Activated T-helper 2 cell treated with anti-CD3 and anti-CD28 coated beads, Interferon-gamma antibody, Interleukin-2, Interleukin-4, amounts not matched to agents 10 μg/mL and 5 μg/mL and 100 μg/mL, durations not matched to agents 14 hours and 24 hours and 36 hours (primary cell): Measurements from ENCODE around the gene XIRP2. TPM values are rescaled to one million over a fixed set of nuclear protein-coding genes. Genes with fewer than 3 reads are reported as not detected.

Source experiments
- DNase-seq: peaks from one replicate; pipeline ENCODE4 v3.0.0; 2021; ENCODE audit warnings: low spot score
- H3K27ac Mint-ChIP-seq: one replicate; pipeline ENCODE4 v1.8.0; 2021; ENCODE audit warnings: mixed read lengths
- H3K27me3 Mint-ChIP-seq: one replicate; pipeline ENCODE4 v1.8.0; 2021; ENCODE audit warnings: low read depth, mixed read lengths
- H3K36me3 Mint-ChIP-seq: one replicate; pipeline ENCODE4 v1.8.0; 2021; ENCODE audit warnings: low read depth, mixed read lengths
- H3K4me1 Mint-ChIP-seq: one replicate; pipeline ENCODE4 v1.8.0; 2021; ENCODE audit warnings: low read depth, mixed read lengths
- H3K4me3 Mint-ChIP-seq: one replicate; pipeline ENCODE4 v1.8.0; 2021; ENCODE audit warnings: low read depth, mild to moderate bottlenecking, moderate library complexity, mixed read lengths
- H3K9me3 Mint-ChIP-seq: one replicate; pipeline ENCODE4 v1.8.0; 2021; ENCODE audit warnings: mixed read lengths
- intact Hi-C: fragments of 100-400 bp; cut with micrococcal nuclease; formaldehyde crosslinking; loops from one replicate; pipeline ENCODE4 v1.15.1; 2023
- total RNA-seq: library from RNA; stranded (reverse); gene quantifications from 2 replicates; pipeline ENCODE4 v1.2.3, GENCODE V29; 2022

The XIRP2 gene
- total RNA-seq, 1 donor from 2014 or later = not detected

DNA sequence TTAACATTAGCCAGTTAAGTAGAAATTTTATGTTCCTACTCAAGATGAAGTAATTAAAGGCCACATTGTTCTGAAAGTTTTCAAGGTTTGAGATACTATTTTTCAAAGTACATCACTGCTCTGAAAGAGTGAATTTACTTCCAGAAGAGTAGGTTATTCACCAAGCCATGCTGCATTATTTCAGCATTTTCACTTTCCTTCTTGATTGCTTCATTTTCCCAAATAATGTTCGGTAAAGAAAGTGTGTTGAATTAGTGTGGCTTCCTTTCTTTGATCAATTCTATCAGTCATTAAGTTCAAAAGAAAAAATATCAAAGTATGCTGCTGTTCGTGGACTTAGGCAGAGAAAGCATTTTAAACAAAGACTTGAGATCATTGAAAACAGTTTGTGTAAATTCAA lies 310.3 kb downstream of the XIRP2 start:
- Mint-ChIP-seq H3K4me1 (no peaks in the 10 kb centered on the region), H3K27me3 (no peaks in the 10 kb centered on the region), H3K4me3 (no peak overlapping the region), H3K36me3 (no peaks in the 10 kb centered on the region), H3K27ac (no peak overlapping the region), H3K9me3 (no peaks in the 10 kb centered on the region)
- DNase-seq = no peak
- intact Hi-C loops = no loop called here

GRCh38 chr2:167200019-167200418 lies 311.7 kb downstream of the XIRP2 start:
- Mint-ChIP-seq H3K9me3 (no peaks in the 10 kb centered on the region), H3K27me3 (no peaks in the 10 kb centered on the region), H3K4me3 (no peak overlapping the region), H3K27ac (no peak overlapping the region), H3K36me3 (no peaks in the 10 kb centered on the region), H3K4me1 (no peaks in the 10 kb centered on the region)
- intact Hi-C loops = no loop called here
- no peak for DNase-seq

- H3K9me3 Mint-ChIP-seq = no peaks in the 10 kb centered on the region
- no peaks in the 10 kb centered on the region for H3K36me3 Mint-ChIP-seq
- H3K4me3 Mint-ChIP-seq = no peak overlapping the region
- H3K27me3 Mint-ChIP-seq = no peaks in the 10 kb centered on the region
- no peak overlapping the region for H3K27ac Mint-ChIP-seq
- intact Hi-C loops = no loop called here
- DNase-seq = no peak
- no peaks in the 10 kb centered on the region for H3K4me1 Mint-ChIP-seq
Measured at GRCh38 chr2:167209784-167210183, 321.5 kb downstream of the XIRP2 start.

GRCh38 chr2:167212014-167212648 lies 323.9 kb downstream of the XIRP2 start:
- no peak for DNase-seq
- no peak overlapping the region for H3K27ac Mint-ChIP-seq
- no peaks in the 10 kb centered on the region for H3K36me3 Mint-ChIP-seq
- intact Hi-C loops = loop anchor here (1.0 kb wide), 1 partner anchor 673 kb away; no protein-coding TSS in a partner anchor
- H3K27me3 Mint-ChIP-seq = no peaks in the 10 kb centered on the region
- no peak overlapping the region for H3K4me3 Mint-ChIP-seq
- no peaks in the 10 kb centered on the region for H3K9me3 Mint-ChIP-seq
- H3K4me1 Mint-ChIP-seq = no peaks in the 10 kb centered on the region

DNA sequence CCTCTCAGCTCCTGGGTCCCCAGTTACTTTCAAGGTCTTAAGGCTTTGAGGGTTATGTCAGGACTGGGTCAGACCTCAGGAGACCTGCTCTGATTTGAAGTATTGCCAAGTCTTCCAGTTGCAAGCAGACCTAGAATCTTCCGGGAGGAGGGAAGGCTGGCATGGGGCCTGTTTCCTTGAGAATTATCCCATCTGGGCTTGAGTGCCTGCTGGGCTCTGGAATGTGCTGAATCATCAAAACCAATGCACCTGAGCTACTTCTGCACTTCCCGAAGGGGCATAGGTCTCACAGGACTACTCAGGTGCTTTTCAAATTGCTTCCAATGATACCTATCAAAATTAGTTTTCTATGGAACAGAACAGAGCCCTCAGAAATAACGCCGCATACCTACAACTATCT lies 327.3 kb downstream of the XIRP2 start:
- intact Hi-C loops = no loop called here
- Mint-ChIP-seq H3K27me3 (no peaks in the 10 kb centered on the region), H3K4me3 (no peak overlapping the region), H3K9me3 (no peaks in the 10 kb centered on the region), H3K36me3 (no peaks in the 10 kb centered on the region), H3K27ac (no peak overlapping the region), H3K4me1 (no peaks in the 10 kb centered on the region)
- DNase-seq = no peak

- no peak for DNase-seq
- Mint-ChIP-seq H3K27me3 (no peaks in the 10 kb centered on the region), H3K4me1 (no peaks in the 10 kb centered on the region), H3K27ac (no peak overlapping the region), H3K9me3 (no peaks in the 10 kb centered on the region), H3K4me3 (no peak overlapping the region), H3K36me3 (no peaks in the 10 kb centered on the region)
- intact Hi-C loops = no loop called here
Measured at GRCh38 chr2:167237478-167237877, 349.2 kb downstream of the XIRP2 start.

- Mint-ChIP-seq H3K27ac (no peak overlapping the region), H3K4me1 (no peaks in the 10 kb centered on the region), H3K27me3 (no peaks in the 10 kb centered on the region), H3K4me3 (no peak overlapping the region), H3K36me3 (no peaks in the 10 kb centered on the region), H3K9me3 (no peaks in the 10 kb centered on the region)
- no peak for DNase-seq
- intact Hi-C loops = no loop called here
Measured at GRCh38 chr2:167240671-167241070, 352.4 kb downstream of the XIRP2 start.

- no peak overlapping the region for H3K4me3 Mint-ChIP-seq
- H3K4me1 Mint-ChIP-seq = no peaks in the 10 kb centered on the region
- no peaks in the 10 kb centered on the region for H3K27me3 Mint-ChIP-seq
- H3K27ac Mint-ChIP-seq = no peak overlapping the region
- H3K36me3 Mint-ChIP-seq = no peaks in the 10 kb centered on the region
- no peaks in the 10 kb centered on the region for H3K9me3 Mint-ChIP-seq
- intact Hi-C loops = no loop called here
- DNase-seq = no peak
Measured at GRCh38 chr2:167249197-167249596, 360.9 kb downstream of the XIRP2 start.

DNA sequence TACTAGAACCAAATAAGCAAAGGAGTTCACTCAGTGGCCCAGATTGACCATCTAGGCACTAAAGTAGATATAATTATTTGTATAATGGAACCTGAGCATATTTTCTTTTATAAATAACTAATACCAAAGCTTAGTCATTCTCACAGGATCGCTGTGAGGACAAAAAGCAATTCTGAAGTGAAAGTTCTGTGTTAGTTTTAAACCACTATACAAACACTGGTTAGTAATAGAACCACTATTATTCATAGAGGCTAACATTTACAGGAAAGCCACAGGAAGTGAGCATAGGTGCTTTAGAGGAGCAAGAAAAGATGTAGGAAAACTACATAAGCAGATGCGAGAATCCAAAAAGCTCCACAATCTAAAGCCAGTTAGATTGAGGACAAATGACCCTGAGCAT lies 364.7 kb downstream of the XIRP2 start:
- H3K27ac Mint-ChIP-seq = no peak overlapping the region
- no peaks in the 10 kb centered on the region for H3K9me3 Mint-ChIP-seq
- intact Hi-C loops = no loop called here
- H3K36me3 Mint-ChIP-seq = no peaks in the 10 kb centered on the region
- H3K27me3 Mint-ChIP-seq = no peaks in the 10 kb centered on the region
- no peak overlapping the region for H3K4me3 Mint-ChIP-seq
- no peaks in the 10 kb centered on the region for H3K4me1 Mint-ChIP-seq
- DNase-seq = no peak

DNA sequence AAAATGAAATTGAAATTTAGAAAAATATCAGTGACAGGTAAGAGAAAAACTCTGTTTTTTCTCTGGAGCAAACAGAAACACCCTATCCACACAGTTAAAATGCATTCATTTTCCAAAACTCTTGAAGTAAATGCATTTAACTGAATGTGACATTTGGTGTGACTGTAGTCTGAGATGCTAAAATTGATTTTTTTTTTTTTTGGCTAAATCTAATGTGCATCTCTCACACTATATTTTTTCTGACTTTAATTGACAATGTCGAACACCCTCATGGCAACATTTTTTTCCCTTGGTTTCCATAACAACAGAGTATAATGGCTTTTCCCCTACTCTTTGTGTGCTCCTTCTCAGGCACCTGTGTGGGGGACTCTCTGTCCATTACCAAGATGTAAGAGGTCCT lies 366.4 kb downstream of the XIRP2 start:
- no peaks in the 10 kb centered on the region for H3K4me1 Mint-ChIP-seq
- no peak overlapping the region for H3K4me3 Mint-ChIP-seq
- no peak for DNase-seq
- no peaks in the 10 kb centered on the region for H3K9me3 Mint-ChIP-seq
- intact Hi-C loops = no loop called here
- H3K27me3 Mint-ChIP-seq = no peaks in the 10 kb centered on the region
- no peak overlapping the region for H3K27ac Mint-ChIP-seq
- H3K36me3 Mint-ChIP-seq = no peaks in the 10 kb centered on the region

- H3K9me3 Mint-ChIP-seq = no peaks in the 10 kb centered on the region
- DNase-seq = no peak
- H3K36me3 Mint-ChIP-seq = no peaks in the 10 kb centered on the region
- no peaks in the 10 kb centered on the region for H3K4me1 Mint-ChIP-seq
- no peaks in the 10 kb centered on the region for H3K27me3 Mint-ChIP-seq
- no peak overlapping the region for H3K27ac Mint-ChIP-seq
- intact Hi-C loops = no loop called here
- no peak overlapping the region for H3K4me3 Mint-ChIP-seq
Measured at GRCh38 chr2:167258712-167259111, 370.4 kb downstream of the XIRP2 start.

DNA sequence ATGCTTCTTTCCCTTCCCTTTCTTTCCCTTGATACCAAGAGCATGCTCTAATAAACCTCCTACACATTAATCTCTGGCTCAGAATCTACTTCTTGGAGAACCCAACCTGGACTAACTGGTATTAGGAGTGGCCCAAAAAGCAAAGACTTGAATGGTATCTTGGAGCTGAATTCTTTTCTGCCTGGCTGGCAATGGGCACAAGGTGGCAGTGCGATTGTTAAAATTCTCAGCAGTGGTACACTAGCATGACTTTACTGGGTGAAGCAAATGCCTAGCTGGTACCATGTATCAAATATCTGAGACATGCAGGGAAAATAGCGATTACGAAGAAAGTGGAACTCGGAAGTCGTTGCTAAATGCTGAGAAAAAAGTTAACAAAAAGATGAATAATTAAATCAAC lies 376.1 kb downstream of the XIRP2 start:
- intact Hi-C loops = no loop called here
- Mint-ChIP-seq H3K4me1 (no peaks in the 10 kb centered on the region), H3K27me3 (no peaks in the 10 kb centered on the region), H3K36me3 (no peaks in the 10 kb centered on the region), H3K27ac (no peak overlapping the region), H3K9me3 (peaks cover 2% of the 10 kb centered on the region), H3K4me3 (no peak overlapping the region)
- DNase-seq = no peak

GRCh38 chr2:167265004-167265403 lies 376.7 kb downstream of the XIRP2 start:
- H3K27me3 Mint-ChIP-seq = no peaks in the 10 kb centered on the region
- H3K9me3 Mint-ChIP-seq = peaks cover 6% of the 10 kb centered on the region
- H3K36me3 Mint-ChIP-seq = no peaks in the 10 kb centered on the region
- DNase-seq = no peak
- H3K4me1 Mint-ChIP-seq = no peaks in the 10 kb centered on the region
- no peak overlapping the region for H3K27ac Mint-ChIP-seq
- no peak overlapping the region for H3K4me3 Mint-ChIP-seq
- intact Hi-C loops = no loop called here

- no peak for DNase-seq
- Mint-ChIP-seq H3K4me3 (no peak overlapping the region), H3K4me1 (no peaks in the 10 kb centered on the region), H3K27me3 (no peaks in the 10 kb centered on the region), H3K9me3 (peaks cover 6% of the 10 kb centered on the region), H3K27ac (no peak overlapping the region), H3K36me3 (no peaks in the 10 kb centered on the region)
- intact Hi-C loops = no loop called here
Measured at GRCh38 chr2:167265722-167266121, 377.4 kb downstream of the XIRP2 start.
